Stimulated activated CD4-positive, alpha-beta T cell treated with anti-CD3 and anti-CD28 coated beads, Interleukin-4, amount 100 ng/mL, for 1 hour (primary cell): ENCODE measurements around the gene NUTM2A.
"Not testable (repeated sequence)": the region's sequence is repeated elsewhere in the genome, so short reads cannot be mapped to it uniquely, and the experiment has no call there.

Experiments
- DNase-seq: peaks from one replicate; pipeline ENCODE4 v3.0.0-alpha.2; 2020

NUTM2A gene

DNA sequence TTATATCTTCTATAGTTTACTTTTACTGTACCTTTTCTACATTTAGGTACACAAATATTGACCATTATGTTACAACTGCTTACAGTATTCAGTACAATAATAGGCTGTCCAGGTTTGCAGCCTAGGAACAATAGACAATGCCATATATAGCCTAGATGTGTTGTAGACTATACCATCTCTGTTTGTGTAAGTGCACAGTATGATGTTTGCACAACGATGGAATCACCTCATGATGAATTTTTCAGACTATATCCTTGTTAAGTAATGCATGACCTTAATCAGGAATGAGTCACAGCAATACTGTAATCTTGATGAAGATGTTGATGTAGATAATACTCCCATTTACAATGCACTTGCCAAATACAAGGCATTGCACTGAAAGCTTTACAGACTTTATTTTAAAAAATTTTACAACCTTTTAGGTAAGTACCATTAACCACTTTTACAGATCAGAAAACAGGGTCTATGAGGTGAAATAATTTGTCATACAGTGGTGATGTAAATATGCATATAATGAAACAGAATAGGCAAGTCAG, 23.6 kb downstream of the NUTM2A start:
- DNase-seq: not testable (repeated sequence)

DNA sequence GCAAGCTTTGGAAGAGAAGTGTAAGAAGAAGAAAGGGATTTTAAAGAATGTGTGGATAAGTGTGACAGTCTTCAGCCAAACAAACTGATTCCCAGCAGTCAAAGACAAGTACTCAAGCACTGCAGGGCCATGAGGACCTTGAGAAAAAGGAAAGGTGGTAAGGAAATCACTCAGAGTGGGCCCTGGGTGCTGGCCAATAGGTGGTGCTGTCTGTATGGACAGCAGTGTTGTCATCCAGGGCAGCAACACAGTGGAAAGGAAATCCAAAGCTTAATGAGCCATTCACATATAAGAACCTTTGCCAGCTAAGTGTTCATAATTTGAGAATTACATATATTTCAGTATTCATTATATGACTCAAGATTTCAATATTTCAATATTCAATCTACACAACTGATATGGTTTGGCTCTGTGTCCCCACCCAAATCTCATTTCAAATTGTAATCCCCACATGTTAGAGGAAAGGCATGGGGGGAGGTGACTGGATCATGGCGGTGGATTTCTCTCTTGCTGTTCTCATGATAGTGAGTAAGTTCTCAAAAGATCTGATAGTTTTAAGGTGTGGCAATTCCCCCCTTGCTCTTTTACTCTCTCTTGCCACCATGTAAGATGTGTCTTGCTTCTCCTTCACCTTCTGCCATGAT, 55.6 kb downstream of the NUTM2A start:
- not testable (repeated sequence) for DNase-seq
